Skeletal muscle satellite cell (primary cell): ENCODE data around the gene TTC21B.
"Not testable (repeated sequence)": the region's sequence is repeated elsewhere in the genome, so short reads cannot be mapped to it uniquely, and the experiment has no call there.

Source experiments
- H3K27me3 ChIP-seq: 2 replicates; pipeline ENCODE4 v1.7.0; 2013; ENCODE audit warnings: low read length; ENCODE audit not compliant: control insufficient read depth, insufficient read depth
- H3K36me3 ChIP-seq: 2 replicates; pipeline ENCODE4 v1.7.0; 2013; ENCODE audit warnings: mild to moderate bottlenecking, control low read depth, low read length; ENCODE audit not compliant: insufficient read depth
- H3K4me1 ChIP-seq: 2 replicates; pipeline ENCODE4 v1.7.0; 2013; ENCODE audit warnings: low read length; ENCODE audit not compliant: control insufficient read depth, insufficient read depth
- H3K4me2 ChIP-seq: 2 replicates; pipeline ENCODE4 v1.7.0; 2013; ENCODE audit warnings: mild to moderate bottlenecking, low read length
- H3K4me3 ChIP-seq: 2 replicates; pipeline ENCODE4 v1.7.0; 2013; ENCODE audit warnings: low read length
- H3K9ac ChIP-seq: 2 replicates; pipeline ENCODE4 v1.7.0; 2013; ENCODE audit warnings: mild to moderate bottlenecking, low read depth, low read length, moderate library complexity
- H3K9me3 ChIP-seq: replicated peaks from 2 replicates; pipeline ENCODE4 v1.7.0; 2013; ENCODE audit warnings: mild to moderate bottlenecking, control low read depth, low read length

The TTC21B gene

DNA sequence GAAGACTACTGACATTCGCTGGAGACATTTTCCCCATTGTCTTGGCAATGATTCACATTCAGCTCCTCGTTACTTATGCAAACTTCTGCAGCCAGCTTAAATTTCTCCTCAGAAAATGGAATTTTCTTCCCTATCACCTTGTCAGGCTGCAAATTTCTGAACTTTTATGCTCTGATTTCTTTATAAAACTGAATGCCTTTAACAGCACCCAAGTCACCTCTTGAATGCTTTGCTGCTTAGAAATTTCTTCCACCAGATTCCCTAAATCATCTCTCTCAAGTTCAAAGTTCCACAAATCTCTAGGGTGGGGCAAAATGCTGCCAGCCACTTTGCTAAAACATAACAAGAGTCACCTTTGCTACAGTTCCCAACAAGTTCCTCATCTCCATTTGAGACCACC is 92.5 kb downstream of the TTC21B start:
- not testable (repeated sequence) for H3K36me3 ChIP-seq, H3K4me2 ChIP-seq, H3K27me3 ChIP-seq, H3K9me3 ChIP-seq, H3K9ac ChIP-seq, H3K4me3 ChIP-seq, H3K4me1 ChIP-seq

DNA sequence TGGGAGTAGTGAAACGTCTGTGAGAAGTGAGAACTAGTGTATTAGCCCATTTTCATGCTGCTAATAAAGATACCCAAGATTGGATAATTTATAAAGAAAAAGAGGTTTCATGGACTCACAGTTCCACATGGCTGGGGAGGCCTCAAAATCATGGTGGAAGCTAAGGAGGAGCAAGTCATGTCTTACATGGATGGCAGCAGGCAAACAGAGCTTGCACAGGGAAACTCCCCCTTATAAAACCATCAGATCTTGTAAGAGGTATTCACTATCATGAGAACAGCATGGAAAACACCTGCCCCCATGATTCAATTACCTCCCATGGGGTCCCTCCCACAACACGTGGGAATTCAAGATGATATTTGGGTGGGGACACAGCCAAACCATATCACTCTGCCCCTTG is 93.9 kb downstream of the TTC21B start:
- H3K36me3 ChIP-seq, H3K27me3 ChIP-seq, H3K4me1 ChIP-seq, H3K4me3 ChIP-seq, H3K9ac ChIP-seq, H3K4me2 ChIP-seq, H3K9me3 ChIP-seq: not testable (repeated sequence)

DNA sequence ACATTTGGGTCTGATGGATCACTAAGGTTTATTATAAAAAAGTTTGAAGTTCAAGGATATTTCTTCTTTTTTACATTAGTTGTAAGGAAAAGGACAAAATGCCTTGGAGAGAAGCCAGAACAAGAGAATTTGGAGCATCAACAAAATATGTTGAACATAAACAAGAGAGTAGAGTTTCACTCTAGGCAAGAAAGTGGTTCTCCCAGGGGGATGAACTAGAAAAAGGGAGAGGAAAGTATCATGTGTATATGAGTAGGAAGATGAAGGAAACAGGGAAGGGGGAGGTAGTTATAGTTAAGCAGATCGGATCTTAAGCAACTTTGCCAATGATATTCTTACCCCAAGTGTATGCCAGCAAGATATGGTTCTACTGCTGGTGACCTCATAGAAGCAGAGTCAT is 95.7 kb downstream of the TTC21B start:
- no peaks in the 10 kb centered on the region for H3K27me3 ChIP-seq
- no peak overlapping the region for H3K9ac ChIP-seq
- H3K36me3 ChIP-seq, result no peaks in the 10 kb centered on the region
- no peaks in the 10 kb centered on the region for H3K9me3 ChIP-seq
- H3K4me3 ChIP-seq, result no peak overlapping the region
- peaks cover 5% of the 10 kb centered on the region for H3K4me1 ChIP-seq
- no peak overlapping the region for H3K4me2 ChIP-seq

DNA sequence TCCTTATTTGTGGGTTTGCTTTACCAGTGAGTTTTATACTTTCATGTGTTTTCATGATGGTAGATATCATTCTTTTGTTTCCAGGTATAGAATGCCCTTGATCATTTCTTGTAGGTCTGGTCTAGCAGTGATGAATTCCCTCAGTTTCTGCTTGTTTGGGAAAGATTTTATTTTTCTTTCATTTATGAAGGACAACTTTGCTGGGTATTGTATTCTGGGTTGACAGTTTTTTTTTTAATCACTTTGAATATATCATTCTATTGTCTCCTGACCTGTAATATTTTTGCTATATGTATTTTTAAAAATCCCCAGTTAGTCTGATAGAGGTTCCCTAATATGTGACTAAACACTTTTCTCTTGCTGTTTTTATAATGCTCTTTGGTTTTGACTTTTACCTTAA is 101.2 kb downstream of the TTC21B start:
- H3K9me3 ChIP-seq, result no peaks in the 10 kb centered on the region
- no peak overlapping the region for H3K4me3 ChIP-seq
- no peaks in the 10 kb centered on the region for H3K4me1 ChIP-seq
- no peak overlapping the region for H3K4me2 ChIP-seq
- H3K36me3 ChIP-seq, result no peaks in the 10 kb centered on the region
- no peak overlapping the region for H3K9ac ChIP-seq
- no peaks in the 10 kb centered on the region for H3K27me3 ChIP-seq

DNA sequence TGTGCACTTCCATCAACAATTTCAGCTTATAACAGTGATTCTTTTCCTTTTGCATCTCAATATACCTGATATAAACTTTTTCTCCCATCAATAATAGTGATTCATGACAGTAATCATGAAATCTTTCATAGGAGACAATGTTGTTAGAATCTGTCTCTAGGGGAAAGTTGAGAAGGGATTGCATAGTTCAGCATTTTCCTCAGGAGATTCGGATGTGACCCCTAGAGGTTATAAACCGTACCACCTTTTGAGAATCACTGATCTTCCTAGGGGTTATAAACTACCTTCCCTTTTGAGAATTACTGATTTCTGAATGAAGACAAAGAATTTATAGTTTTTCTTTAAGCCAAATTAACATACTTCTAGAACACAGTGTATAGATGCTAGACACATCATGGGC is 106.6 kb downstream of the TTC21B start:
- Histone ChIP-seq H3K4me2 (no peak overlapping the region), H3K36me3 (no peaks in the 10 kb centered on the region), H3K9me3 (no peaks in the 10 kb centered on the region), H3K4me3 (no peak overlapping the region), H3K9ac (no peak overlapping the region), H3K4me1 (no peaks in the 10 kb centered on the region), H3K27me3 (no peaks in the 10 kb centered on the region)

DNA sequence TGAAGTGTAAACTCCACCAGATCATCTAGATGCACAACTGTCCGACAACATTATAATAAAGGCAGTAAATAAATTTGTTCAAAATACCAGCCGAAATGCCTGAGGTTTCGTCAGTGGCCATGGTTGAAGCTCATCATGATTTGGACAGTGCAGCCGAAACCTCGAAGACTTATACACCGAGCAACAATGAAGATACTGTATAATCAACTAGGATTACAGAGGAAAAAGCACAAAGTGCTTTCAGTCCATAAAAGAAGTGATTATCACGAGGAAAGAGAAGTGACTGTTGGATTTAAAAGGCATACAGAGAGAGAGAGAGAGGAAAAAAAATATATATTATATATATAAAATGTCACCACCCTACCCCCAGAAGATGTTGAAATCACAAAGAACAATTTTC is 107.5 kb downstream of the TTC21B start:
- Histone ChIP-seq H3K4me3 (no peak overlapping the region), H3K4me1 (no peaks in the 10 kb centered on the region), H3K9ac (no peak overlapping the region), H3K4me2 (no peak overlapping the region), H3K9me3 (no peaks in the 10 kb centered on the region), H3K27me3 (no peaks in the 10 kb centered on the region), H3K36me3 (no peaks in the 10 kb centered on the region)

DNA sequence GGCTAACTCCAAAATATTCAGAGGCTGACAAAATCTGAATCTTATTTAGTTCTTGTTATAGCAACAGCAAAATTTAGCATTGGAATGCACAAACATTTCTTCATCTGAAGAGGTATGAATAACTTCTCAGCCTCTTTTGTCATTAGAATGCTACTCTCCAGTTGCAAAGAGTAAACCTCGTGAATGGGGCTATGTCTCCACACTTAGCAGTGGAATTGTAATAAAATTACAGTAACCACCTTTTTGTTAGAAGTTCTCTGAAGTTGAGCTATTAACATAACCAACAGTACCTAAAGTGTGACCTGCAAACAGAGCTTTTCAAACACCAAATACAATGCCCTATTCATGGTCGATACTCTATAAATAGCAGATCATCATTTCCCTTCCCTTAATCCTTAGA is 109.4 kb downstream of the TTC21B start:
- Histone ChIP-seq H3K36me3 (no peaks in the 10 kb centered on the region), H3K9ac (no peak overlapping the region), H3K4me3 (no peak overlapping the region), H3K9me3 (no peaks in the 10 kb centered on the region), H3K27me3 (no peaks in the 10 kb centered on the region), H3K4me1 (no peaks in the 10 kb centered on the region), H3K4me2 (no peak overlapping the region)

DNA sequence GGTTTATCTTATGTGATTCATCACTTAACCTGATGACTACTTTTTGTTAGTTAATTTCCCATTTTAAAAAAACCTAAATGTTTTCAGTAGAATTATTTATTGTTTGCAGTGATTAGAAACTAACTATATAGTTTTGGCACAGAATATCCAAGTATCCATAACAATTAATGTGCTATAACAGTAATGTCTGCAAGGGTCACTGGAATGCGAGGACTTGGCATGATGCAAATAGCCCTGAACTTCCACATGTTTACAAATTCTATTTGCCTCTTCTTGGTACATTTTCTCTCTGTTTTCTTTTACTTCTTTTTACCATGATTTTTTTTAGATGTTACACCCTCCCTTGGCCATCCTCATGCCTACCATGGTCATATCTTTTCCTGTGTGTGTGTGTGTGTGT is 110.2 kb downstream of the TTC21B start:
- H3K4me1 ChIP-seq, result no peaks in the 10 kb centered on the region
- H3K36me3 ChIP-seq, result no peaks in the 10 kb centered on the region
- H3K4me3 ChIP-seq, result no peak overlapping the region
- H3K4me2 ChIP-seq, result no peak overlapping the region
- no peak overlapping the region for H3K9ac ChIP-seq
- H3K27me3 ChIP-seq, result no peaks in the 10 kb centered on the region
- H3K9me3 ChIP-seq, result no peaks in the 10 kb centered on the region

DNA sequence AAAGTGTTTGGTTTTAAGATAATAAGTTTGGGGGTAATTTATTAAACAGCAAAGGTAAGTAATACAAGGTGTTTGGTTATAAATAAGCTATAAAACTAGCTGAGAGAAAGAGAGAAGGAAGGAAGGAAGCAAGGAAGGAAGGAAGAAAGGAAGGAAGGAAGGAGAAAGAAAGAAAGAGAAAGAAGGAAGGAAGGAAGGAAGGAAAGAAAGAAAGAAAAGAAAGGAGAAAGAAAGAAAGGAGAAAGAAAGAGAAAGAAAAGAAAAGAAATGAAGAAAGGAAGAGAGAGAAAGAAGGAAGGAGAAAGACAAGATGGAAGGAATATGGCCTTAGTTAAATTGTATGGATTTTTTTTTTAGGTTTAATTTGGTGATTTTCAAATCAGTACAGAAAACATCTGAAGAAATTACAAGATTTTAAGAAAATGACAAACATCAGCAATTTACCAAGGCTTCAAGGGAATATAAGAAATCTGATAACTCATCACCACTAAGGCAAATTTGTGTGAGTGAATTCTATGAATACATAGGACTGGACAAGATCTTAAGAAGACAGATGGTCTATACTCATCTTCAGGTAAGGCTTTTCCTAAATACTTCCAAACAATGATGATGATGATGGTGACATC is 113.1 kb downstream of the TTC21B start:
- Histone ChIP-seq H3K27me3 (no peaks in the 10 kb centered on the region), H3K4me1 (peaks cover 8% of the 10 kb centered on the region), H3K9ac (no peak overlapping the region), H3K4me2 (no peak overlapping the region), H3K36me3 (no peaks in the 10 kb centered on the region), H3K4me3 (no peak overlapping the region), H3K9me3 (no peaks in the 10 kb centered on the region)

DNA sequence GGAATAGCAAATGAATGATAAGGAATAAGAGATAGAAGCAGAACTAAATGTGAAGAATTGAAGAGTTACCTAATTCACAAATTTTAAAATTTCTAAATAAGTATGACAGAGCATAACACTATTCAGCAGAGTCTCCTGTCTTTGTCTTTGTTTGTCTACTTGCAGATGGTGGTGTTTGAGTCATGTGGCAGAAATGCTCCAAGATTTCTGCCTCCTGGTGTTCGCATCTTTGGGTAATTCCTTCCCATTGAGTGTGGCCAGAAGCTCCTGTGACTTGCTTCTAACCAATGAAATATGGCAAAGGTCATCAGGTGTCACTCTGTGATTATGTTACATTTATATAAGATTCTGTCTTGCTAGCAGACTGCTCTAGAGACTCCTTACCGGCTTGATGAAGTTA is 114.0 kb downstream of the TTC21B start:
- Histone ChIP-seq H3K4me1 (peaks cover 8% of the 10 kb centered on the region), H3K27me3 (no peaks in the 10 kb centered on the region), H3K4me2 (no peak overlapping the region), H3K9me3 (no peaks in the 10 kb centered on the region), H3K4me3 (no peak overlapping the region), H3K9ac (no peak overlapping the region), H3K36me3 (no peaks in the 10 kb centered on the region)

DNA sequence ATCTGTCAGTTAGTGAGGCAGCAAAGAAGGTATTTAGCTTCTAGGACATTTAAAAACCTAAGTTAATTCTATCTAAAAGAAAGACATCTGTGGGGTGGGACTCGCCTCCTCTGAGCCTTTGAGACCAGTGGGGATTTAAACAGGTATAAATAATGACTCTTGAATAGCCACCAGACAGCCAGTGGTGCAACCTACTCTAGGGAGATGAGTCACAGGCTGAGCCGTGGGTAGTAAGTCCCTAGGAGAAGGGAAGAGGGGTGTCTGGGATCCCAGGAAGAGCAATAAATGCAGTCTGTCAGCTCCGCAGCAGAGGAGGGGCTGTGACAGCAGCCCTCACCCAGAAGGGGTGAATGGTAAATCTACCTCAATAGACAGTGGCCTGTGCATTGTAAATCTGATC is 116.5 kb downstream of the TTC21B start:
- no peak overlapping the region for H3K4me3 ChIP-seq
- no peaks in the 10 kb centered on the region for H3K36me3 ChIP-seq
- H3K4me1 ChIP-seq, result peaks cover 8% of the 10 kb centered on the region
- no peaks in the 10 kb centered on the region for H3K27me3 ChIP-seq
- no peak overlapping the region for H3K4me2 ChIP-seq
- H3K9ac ChIP-seq, result no peak overlapping the region
- H3K9me3 ChIP-seq, result no peaks in the 10 kb centered on the region

DNA sequence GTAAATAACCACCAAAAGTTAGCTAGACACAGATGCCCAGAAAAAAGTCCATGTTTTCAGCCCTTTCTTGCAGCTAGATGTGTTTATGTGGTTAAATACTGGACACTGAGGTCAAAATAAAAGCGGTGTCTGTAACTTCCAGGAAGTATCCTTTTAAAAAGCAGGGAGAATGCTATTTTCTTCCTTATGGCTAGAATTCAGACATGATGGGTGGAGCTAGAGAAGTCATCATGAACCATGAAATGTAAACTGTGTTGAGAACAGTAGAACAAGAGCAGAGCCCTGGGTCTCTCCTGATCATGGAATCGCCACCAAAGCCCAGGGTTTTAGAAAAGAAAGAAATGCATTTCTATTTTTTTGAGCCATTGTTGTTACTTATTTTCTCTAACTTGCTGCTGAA is 118.2 kb downstream of the TTC21B start:
- no peaks in the 10 kb centered on the region for H3K36me3 ChIP-seq
- H3K27me3 ChIP-seq, result no peaks in the 10 kb centered on the region
- peaks cover 8% of the 10 kb centered on the region for H3K4me1 ChIP-seq
- H3K9ac ChIP-seq, result no peak overlapping the region
- no peaks in the 10 kb centered on the region for H3K9me3 ChIP-seq
- no peak overlapping the region for H3K4me2 ChIP-seq
- H3K4me3 ChIP-seq, result no peak overlapping the region
